Fibroblast of the conjunctiva (primary cell): Measurements from ENCODE around the gene KCTD11.

Experiments
- DNase-seq: peaks from one replicate; pipeline ENCODE4 v3.0.0-alpha.2; 2010; ENCODE audit warnings: low read depth

The KCTD11 gene

GRCh38 chr17:7351665-7352502 is at the start of gene KCTD11:
TSS of gene KCTD11 (plus strand) at chr17:7352162.
- DNase-seq, result peak; percentile 72

- DNase-seq, result no peak
These were observed 47.8 kb upstream of the KCTD11 start for GRCh38 chr17:7304179-7304578.

- DNase-seq, result peak; percentile 100
These were observed 44.9 kb upstream of the KCTD11 start, which contains the start of gene EIF5A for GRCh38 chr17:7306911-7307685. TSS of gene EIF5A (plus strand) at chr17:7307628. CDS start at chr17:7309636, 2,008 bp downstream.

- no peak for DNase-seq
These were observed 44.0 kb upstream of the KCTD11 start for GRCh38 chr17:7307686-7308624.

- DNase-seq, result peak; percentile 54
These were observed 43.1 kb upstream of the KCTD11 start for GRCh38 chr17:7308625-7309433.

- DNase-seq, result no peak
These were observed 42.3 kb upstream of the KCTD11 start for GRCh38 chr17:7309628-7310027.

- no peak for DNase-seq
These were observed 40.8 kb upstream of the KCTD11 start for GRCh38 chr17:7311110-7311705.

GRCh38 chr17:7312432-7313087 is 39.4 kb upstream of the KCTD11 start:
- no peak for DNase-seq

- DNase-seq, result no peak
These were observed 38.7 kb upstream of the KCTD11 start for GRCh38 chr17:7313088-7313889.

- DNase-seq, result no peak
These were observed 37.9 kb upstream of the KCTD11 start for GRCh38 chr17:7313890-7314718.

- peak; percentile 43 for DNase-seq
These were observed 37.0 kb upstream of the KCTD11 start, which contains the start of gene GPS2 for GRCh38 chr17:7314719-7315569. TSS of gene GPS2 (minus strand) at chr17:7315360. CDS start at chr17:7315052, 308 bp downstream.

GRCh38 chr17:7315570-7316235 is 36.3 kb upstream of the KCTD11 start:
- DNase-seq, result no peak

- DNase-seq, result no peak
These were observed 34.7 kb upstream of the KCTD11 start for GRCh38 chr17:7317161-7317803.

GRCh38 chr17:7318121-7318860 is 33.7 kb upstream of the KCTD11 start:
- DNase-seq, result no peak

GRCh38 chr17:7321466-7321865 is 30.5 kb upstream of the KCTD11 start:
- DNase-seq, result no peak
